ENCODE results near the gene SORL1. TPM values are rescaled to one million over a fixed set of nuclear protein-coding genes. Genes with fewer than 3 reads are reported as not detected.

Gene SORL1
- total RNA-seq, 1 experiment from 2014 or later = 68.3 TPM

DNA sequence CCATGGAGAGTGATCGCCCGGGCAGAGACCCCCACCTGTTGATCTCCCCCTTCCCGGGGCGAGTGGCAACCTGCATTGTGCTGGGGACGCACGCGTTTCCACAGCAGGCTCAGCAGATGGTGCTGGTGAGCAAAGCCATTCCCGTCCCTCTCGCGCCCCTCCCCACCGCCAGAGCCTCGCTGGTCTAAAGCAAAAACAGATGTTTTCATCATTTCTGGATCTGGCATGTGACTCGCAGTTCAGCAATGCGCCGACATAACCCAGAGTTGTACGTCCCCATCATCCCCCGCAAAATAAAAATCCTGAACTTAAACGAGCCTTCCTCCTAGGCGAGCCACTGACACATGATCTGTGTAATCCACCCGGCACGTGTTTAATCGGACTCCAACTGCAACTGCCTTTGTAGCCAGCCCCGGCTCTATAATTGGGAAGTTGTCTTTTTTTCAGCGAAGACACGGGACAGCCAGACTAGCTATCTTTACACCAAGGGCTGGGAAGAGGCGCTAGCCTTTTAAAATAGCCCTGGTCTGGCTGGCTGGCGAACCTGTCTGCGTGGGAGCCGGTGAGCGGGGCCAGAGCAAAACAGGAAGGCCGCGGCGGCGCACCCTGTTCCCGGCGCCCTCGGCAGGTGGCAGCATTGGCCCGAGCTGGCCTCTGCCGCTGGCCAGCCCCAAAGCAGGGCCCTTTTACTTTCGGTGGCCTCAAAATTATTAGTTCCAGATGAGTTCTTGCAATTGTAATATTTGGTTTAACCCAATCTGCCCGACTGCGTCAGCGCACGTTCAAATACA is 203.6 kb downstream of the SORL1 start:
- H4K8ac ChIP-seq (replicated peaks; ENCODE audit: insufficient read length, low read depth, low read length) = no peak overlapping the region
- H3K56ac ChIP-seq (ENCODE audit: insufficient read length, low read depth, low read length) = no peak overlapping the region
- H3K23ac ChIP-seq (ENCODE audit: insufficient read length, low read depth, low read length) = no peak overlapping the region
- peaks cover 8 to 10% of the 10 kb centered on the region in 2 experiments for H3K9me3 Mint-ChIP-seq
- H3K79me2 ChIP-seq (ENCODE audit: insufficient read depth, low read length) = no peaks in the 10 kb centered on the region
- H2BK20ac ChIP-seq (ENCODE audit: low read depth, low read length, poor library complexity, severe bottlenecking) = no peak overlapping the region
- no peak overlapping the region for H3K27ac ChIP-seq (ENCODE audit: insufficient read length, low read depth, low read length)
- no peaks in the 10 kb centered on the region for H3K27me3 ChIP-seq (ENCODE audit: insufficient read depth, low read length)
- no CpG with 5 or more reads among the region's 44 CpGs for WGBS (ENCODE audit: extremely low coverage, insufficient read length, low lambda C conversion rate)
- H3K9me3 ChIP-seq (ENCODE audit: control insufficient read depth, low read depth, low read length) = no peaks in the 10 kb centered on the region
- H2AFZ ChIP-seq (ENCODE audit: low read length) = peak overlapping the region; percentile 95
- peak overlapping the region; percentile 74 to 75 for H3K4me3 Mint-ChIP-seq
- H3K79me1 ChIP-seq (ENCODE audit: insufficient read depth, low read depth, low read length, poor library complexity, severe bottlenecking) = no peaks in the 10 kb centered on the region
- H2BK15ac ChIP-seq (ENCODE audit: low read depth, low read length) = no peak overlapping the region
- H3K4me1 Mint-ChIP-seq = peaks cover 40 to 45% of the 10 kb centered on the region in 2 experiments
- H3K36me3 Mint-ChIP-seq (ENCODE audit: insufficient read depth in 1 of 3, low read depth in 3 of 3) = peaks cover 7 to 21% (median 9%) of the 10 kb centered on the region in 3 experiments; a peak in 6 of 7 replicates
- H2BK120ac ChIP-seq (ENCODE audit: low read depth, low read length, poor library complexity, severe bottlenecking) = no peak overlapping the region
- no peak overlapping the region for H3T11ph ChIP-seq (ENCODE audit: low read length)
- no peak overlapping the region for H2BK12ac ChIP-seq (ENCODE audit: insufficient read length, low read depth, low read length)
- H3K23me2 ChIP-seq (ENCODE audit: insufficient read length, low read depth, low read length, poor library complexity, severe bottlenecking) = peaks cover 5% of the 10 kb centered on the region
- no peaks in the 10 kb centered on the region for H4K20me1 ChIP-seq (ENCODE audit: control insufficient read depth, insufficient read depth, insufficient read length)
- no peak overlapping the region for H4K5ac ChIP-seq (ENCODE audit: insufficient read length, low read depth, low read length)
- H4K91ac ChIP-seq (ENCODE audit: insufficient read length, low read depth, low read length) = no peak overlapping the region
- peak overlapping the region; percentile 64 for H3K4me2 ChIP-seq (ENCODE audit: insufficient read depth, insufficient read length, low read length)
- H3K18ac ChIP-seq (ENCODE audit: insufficient read length, low read depth, low read length) = peak overlapping the region; percentile 64
- peak overlapping the region; percentile 75; the same call in 1 of the 2 replicates for H3K14ac ChIP-seq (ENCODE audit: insufficient read depth, low read length)
- H2AK5ac ChIP-seq (ENCODE audit: insufficient read length, low read length) = no peak overlapping the region
- peak overlapping the region in 2 of 3 experiments; percentile 89 to 92; a peak in 5 of 7 replicates for H3K27ac Mint-ChIP-seq
- H3K4me1 ChIP-seq (ENCODE audit: insufficient read depth, low read length) = peaks cover 10% of the 10 kb centered on the region; the same call in 1 of the 2 replicates
- H2BK5ac ChIP-seq (ENCODE audit: insufficient read length, low read length) = no peak overlapping the region
- peak overlapping the region; percentile 41 for H3K9ac ChIP-seq (ENCODE audit: extremely low read depth, insufficient read length, low read length)
- DNase-seq = peak; percentile 90
- peaks cover 1% of the 10 kb centered on the region; the same call in 1 of the 2 replicates for H3K27me3 Mint-ChIP-seq (ENCODE audit: low read depth)
- peak; percentile 88 for TF ChIP-seq CTCF (conservative IDR thresholded peaks at IDR 0.05)
- H3K4ac ChIP-seq (ENCODE audit: low read depth, low read length) = no peak overlapping the region

Measured in H9 (cell line).